Right atrium auricular region (tissue), 2 donors: ENCODE results near the gene ZFP1. TPM values are rescaled to one million over a fixed set of nuclear protein-coding genes. Genes with fewer than 3 reads are reported as not detected.

Source experiments
- DNase-seq: peaks from one replicate; pipeline ENCODE4 v3.0.0-alpha.2; 2019; ENCODE audit warnings: low spot score
- H3K27ac ChIP-seq, 2 donors: fragments of 200-600 bp; sonication (generic); 1 replicate in 1 of 2; 2 replicates in 1 of 2; pipeline ENCODE4 v1.5.1; 2016 to 2019
- H3K27me3 ChIP-seq, 2 donors: fragments of 200-600 bp; sonication (generic); one replicate each; pipeline versions ENCODE4 v1.5.1 to v1.6.0; 2017 to 2019
- H3K36me3 ChIP-seq: fragments of 200-600 bp; sonication (generic); one replicate; pipeline ENCODE4 v1.5.1; 2016
- H3K4me1 ChIP-seq, 2 donors: fragments of 200-600 bp; sonication (generic); one replicate each; pipeline versions ENCODE4 v1.5.1 to v1.6.0; 2017 to 2019
- H3K4me3 ChIP-seq, 2 donors: fragments of 200-600 bp; sonication (generic); 1 replicate in 1 of 2; 2 replicates in 1 of 2; pipeline ENCODE4 v1.5.1; 2017 to 2019; ENCODE audit warnings: mild to moderate bottlenecking in 1 of 2, moderate library complexity in 1 of 2
- H3K9me3 ChIP-seq, 2 donors: fragments of 200-600 bp; sonication (generic); one replicate each; pipeline ENCODE4 v1.5.1; 2019
- CTCF ChIP-seq, 2 donors: fragments of 200-600 bp; sonication (generic); IDR thresholded peaks; one replicate each; pipeline ENCODE4 v1.5.1; 2019; ENCODE audit warnings: antibody characterized with exemption in 2 of 2
- total RNA-seq, 2 donors: library from RNA; depleted of rRNA; stranded (reverse); fragments of >200 nt; gene quantifications; one replicate each; pipeline ENCODE4 v1.1.0, GENCODE V29; 2016

ZFP1 gene
- total RNA-seq, 2 donors from 2014 or later: 8.6 to 8.8 TPM

- DNase-seq: no peak
- Histone ChIP-seq H3K27me3 (no peaks in the 10 kb centered on the region), H3K4me3 (no peak overlapping the region), H3K27ac (no peak overlapping the region), H3K4me1 (no peaks in the 10 kb centered on the region), H3K36me3 (peaks cover 6% of the 10 kb centered on the region), H3K9me3 (no peaks in the 10 kb centered on the region)
- TF ChIP-seq CTCF (IDR thresholded peaks at IDR 0.05): no peak
Measured at GRCh38 chr16:75160386-75160785, 12.1 kb downstream of the ZFP1 start.

DNA sequence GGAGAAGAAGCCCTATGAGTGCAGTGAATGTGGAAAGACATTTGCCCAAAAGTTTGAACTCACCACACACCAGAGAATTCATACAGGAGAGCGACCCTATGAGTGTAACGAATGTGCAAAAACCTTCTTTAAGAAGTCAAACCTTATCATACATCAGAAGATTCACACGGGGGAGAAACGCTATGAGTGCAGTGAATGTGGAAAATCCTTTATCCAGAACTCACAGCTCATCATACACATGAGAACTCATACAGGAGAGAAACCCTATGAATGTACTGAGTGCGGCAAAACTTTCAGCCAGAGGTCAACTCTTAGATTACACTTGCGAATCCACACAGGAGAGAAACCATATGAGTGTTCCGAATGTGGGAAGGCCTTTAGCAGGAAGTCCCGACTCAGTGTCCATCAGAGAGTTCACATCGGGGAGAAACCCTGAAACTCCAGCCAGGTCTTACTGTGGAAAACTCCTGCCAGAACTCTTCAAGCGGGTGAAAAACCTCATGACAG is 21.6 kb downstream of the ZFP1 start:
- Histone ChIP-seq H3K9me3 (peaks cover 14 to 55% of the 10 kb centered on the region in 2 donors), H3K27me3 (no peaks in the 10 kb centered on the region), H3K36me3 (peaks cover 61% of the 10 kb centered on the region), H3K4me3 (no peak overlapping the region), H3K27ac (no peak overlapping the region), H3K4me1 (no peaks in the 10 kb centered on the region)
- TF ChIP-seq CTCF (IDR thresholded peaks at IDR 0.05): no peak
- DNase-seq: no peak

DNA sequence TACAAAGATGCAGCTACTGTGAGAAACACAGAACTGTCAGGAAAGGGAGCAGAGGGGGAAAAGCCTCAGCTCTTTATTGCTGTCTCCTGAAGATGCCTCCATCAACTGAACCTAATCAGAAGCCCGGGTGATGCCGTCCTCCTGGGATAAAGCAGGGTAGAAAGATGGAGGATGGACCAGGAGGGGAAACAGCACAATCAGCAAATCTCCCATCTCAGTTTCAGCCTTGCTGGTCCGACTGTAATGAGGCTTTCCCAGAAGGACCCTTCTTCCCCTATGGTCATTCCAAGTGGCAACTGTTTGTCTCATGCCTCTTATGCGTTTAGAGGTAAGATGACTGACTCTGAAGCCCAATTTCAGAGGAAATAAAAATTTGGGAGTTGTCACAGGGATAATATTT is 24.3 kb downstream of the ZFP1 start:
- no peak for DNase-seq
- no peaks in the 10 kb centered on the region for H3K27me3 ChIP-seq
- no peak for TF ChIP-seq CTCF (IDR thresholded peaks at IDR 0.05)
- peaks cover 21 to 74% of the 10 kb centered on the region in 2 donors for H3K9me3 ChIP-seq
- H3K4me3 ChIP-seq: no peak overlapping the region
- H3K4me1 ChIP-seq: no peaks in the 10 kb centered on the region
- no peak overlapping the region for H3K27ac ChIP-seq
- H3K36me3 ChIP-seq: peaks cover 50% of the 10 kb centered on the region

DNA sequence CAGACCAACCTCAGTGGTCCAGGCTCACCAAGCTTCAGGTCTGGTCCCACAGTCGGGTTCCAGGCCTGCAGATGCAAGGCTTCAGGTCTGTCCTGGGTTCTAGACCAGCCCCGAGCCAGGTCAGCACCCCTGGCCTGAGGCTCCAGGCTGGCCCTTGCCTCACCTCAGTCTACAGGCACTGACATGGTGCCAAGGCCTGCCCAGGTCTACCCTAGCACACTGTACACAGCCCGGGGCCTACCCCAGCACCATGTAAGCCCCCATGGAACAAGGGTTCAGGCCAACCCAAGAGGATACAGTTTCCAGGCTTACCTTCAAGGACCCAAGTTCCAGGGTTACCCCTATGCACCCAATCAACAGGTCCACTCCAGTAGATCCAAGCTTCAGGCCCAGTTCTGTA is 26.8 kb downstream of the ZFP1 start:
- DNase-seq: no peak
- Histone ChIP-seq H3K27ac (no peak overlapping the region), H3K4me3 (no peak overlapping the region), H3K36me3 (peaks cover 25% of the 10 kb centered on the region), H3K27me3 (no peaks in the 10 kb centered on the region), H3K9me3 (peaks cover 8 to 51% of the 10 kb centered on the region in 2 donors), H3K4me1 (no peaks in the 10 kb centered on the region)
- TF ChIP-seq CTCF (IDR thresholded peaks at IDR 0.05): no peak

DNA sequence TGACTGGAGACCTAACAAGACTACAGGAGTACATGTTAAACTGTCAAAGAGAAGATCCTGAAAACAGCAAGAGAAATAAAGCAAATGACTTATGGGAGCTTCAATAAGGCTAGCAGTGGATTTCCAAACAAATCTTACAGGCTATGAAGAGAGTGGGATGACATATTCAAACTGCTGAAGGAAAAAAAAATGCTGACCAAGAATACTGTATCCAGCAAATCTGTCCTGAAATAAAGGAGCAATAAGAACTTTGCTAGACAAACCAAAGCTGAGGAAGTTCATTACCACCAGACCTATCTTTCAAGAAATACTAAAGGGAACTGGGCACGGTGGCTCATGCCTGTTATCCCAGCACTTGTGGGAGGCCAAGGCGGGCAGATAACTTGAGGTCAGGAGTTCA is 28.6 kb downstream of the ZFP1 start:
- H3K36me3 ChIP-seq: peaks cover 9% of the 10 kb centered on the region
- no peaks in the 10 kb centered on the region for H3K27me3 ChIP-seq
- H3K9me3 ChIP-seq: peaks cover 7 to 34% of the 10 kb centered on the region in 2 donors
- H3K4me1 ChIP-seq: no peaks in the 10 kb centered on the region
- H3K4me3 ChIP-seq: no peak overlapping the region
- no peak overlapping the region for H3K27ac ChIP-seq
- TF ChIP-seq CTCF (IDR thresholded peaks at IDR 0.05): no peak
- DNase-seq: no peak

DNA sequence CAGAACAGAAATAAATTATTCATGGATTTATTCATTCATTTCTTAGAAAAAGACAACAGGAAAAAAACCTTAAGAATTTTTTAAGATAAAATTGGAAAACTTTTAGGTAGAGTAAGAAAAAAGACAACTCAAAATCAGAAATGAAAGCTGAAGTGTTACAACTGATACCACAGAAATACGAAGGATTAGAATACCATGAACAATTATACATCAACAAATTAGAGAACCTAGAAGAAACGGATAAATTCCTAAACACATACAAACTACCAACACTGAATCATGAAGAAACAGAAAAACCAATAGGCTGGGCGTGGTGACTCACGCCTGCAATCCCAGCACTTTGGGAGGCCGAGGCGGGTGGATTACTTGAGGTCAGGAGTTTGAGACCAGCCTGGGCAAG is 30.9 kb downstream of the ZFP1 start:
- no peak for TF ChIP-seq CTCF (IDR thresholded peaks at IDR 0.05)
- Histone ChIP-seq H3K9me3 (peaks cover 7 to 21% of the 10 kb centered on the region in 2 donors), H3K4me1 (no peaks in the 10 kb centered on the region), H3K4me3 (no peak overlapping the region), H3K27me3 (no peaks in the 10 kb centered on the region), H3K27ac (no peak overlapping the region), H3K36me3 (no peaks in the 10 kb centered on the region)
- DNase-seq: no peak
